Measurements from ENCODE around the gene TMEM147. TPM values are rescaled to one million over a fixed set of nuclear protein-coding genes. Genes with fewer than 3 reads are reported as not detected.

The TMEM147 gene
- total and polyA plus RNA-seq, 2 of the 4 experiments (the other 2 are of a cell fraction): 67.6 to 108 TPM

GRCh38 chr19:35549879-35550523 is 4.6 kb downstream of the TMEM147 start:
- Histone ChIP-seq H4K91ac (ENCODE audit: insufficient read depth, low read depth, low read length) (no peak overlapping the region), H3K23ac (ENCODE audit: low read depth, low read length) (no peak overlapping the region), H3K79me1 (ENCODE audit: low read depth in 1 of 2, low read length in 2 of 2) (peaks cover 18 to 29% of the 10 kb centered on the region in 2 experiments), H2BK15ac (ENCODE audit: low read depth, low read length) (no peak overlapping the region), H3K9ac (ENCODE audit: low read depth, low read length) (no peak overlapping the region), H3K4ac (ENCODE audit: low read depth, low read length) (no peak overlapping the region), H3K36me3 (ENCODE audit: control insufficient read depth, insufficient read depth, low read length) (peaks cover 4% of the 10 kb centered on the region; the same call in 1 of the 2 replicates), H3K27me3 (ENCODE audit: control insufficient read depth, insufficient read depth, low read length) (peaks cover 6% of the 10 kb centered on the region), H3K4me2 (ENCODE audit: low read depth, low read length) (no peak overlapping the region), H3K9me1 (ENCODE audit: insufficient read depth, low read length) (no peaks in the 10 kb centered on the region), H2BK5ac (ENCODE audit: low read depth, low read length, poor library complexity, severe bottlenecking) (no peak overlapping the region), H3K4me1 (ENCODE audit: control insufficient read depth, insufficient read depth, low read length) (peaks cover 3% of the 10 kb centered on the region; the same call in 1 of the 2 replicates), H2AK5ac (ENCODE audit: low read depth, low read length) (no peak overlapping the region), H4K5ac (ENCODE audit: low read depth, low read length) (no peak overlapping the region), H3K9me3 (ENCODE audit: control insufficient read depth, insufficient read depth, low read length) (no peaks in the 10 kb centered on the region), H4K20me1 (ENCODE audit: insufficient read depth, low read length) (0 out of 2 replicates have a peak, but pooled peaks cover 7% of the 10 kb centered on the region), H2AK9ac (replicated peaks; ENCODE audit: low read depth, low read length, poor library complexity) (no peak overlapping the region), H3K4me3 (ENCODE audit: insufficient read depth, low read depth, low read length) (no peak overlapping the region), H2BK20ac (ENCODE audit: low read depth, low read length) (no peak overlapping the region), H3K27ac (ENCODE audit: insufficient read depth, low read length) (no peak overlapping the region), H3K56ac (ENCODE audit: extremely low read depth, insufficient read depth, low read length) (no peak overlapping the region), H3K18ac (ENCODE audit: low read depth, low read length) (no peak overlapping the region), H4K8ac (ENCODE audit: low read depth in 2 of 2, low read length in 2 of 2) (no peak overlapping the region), H2BK120ac (ENCODE audit: low read depth, low read length) (no peak overlapping the region), H3K14ac (replicated peaks; ENCODE audit: low read depth, low read length) (no peak overlapping the region), H2AFZ (replicated peaks; ENCODE audit: low read length, poor library complexity) (no peak overlapping the region)
- POLR2A ChIA-PET (ENCODE audit: unreplicated experiment): no interaction called here
- DNase-seq: no peak
- ATAC-seq (ENCODE audit: low read depth): no peak
- intact Hi-C loops (cut with micrococcal nuclease): loop anchor here (1.0 to 5.0 kb wide), 3 partner anchors 77 to 167 kb away; partner anchors contain the start of genes RBM42 and ZBTB32
- in situ Hi-C loops (cut with MboI; ENCODE audit: low sequenced_read_pairs): loop anchor here (5.0 kb wide), 1 partner anchor 167 kb away; the partner anchor contains the start of gene KMT2B
- TF ChIP-seq MAFK (IDR thresholded peaks at IDR 0.05; ENCODE audit: low read depth, low read length) (no peak), NFE2L2 (IDR thresholded peaks at IDR 0.05; ENCODE audit: low read depth, low read length) (no peak), MAZ (IDR thresholded peaks at IDR 0.05; ENCODE audit: borderline replicate concordance, low read depth, low read length) (no peak), BHLHE40 (IDR thresholded peaks at IDR 0.05; ENCODE audit: low read depth, low read length) (no peak), USF2 (IDR thresholded peaks at IDR 0.05; ENCODE audit: low read depth, low read length) (no peak), POLR2A (IDR thresholded peaks at IDR 0.05; ENCODE audit: low read depth, low read length) (no peak), RAD21 (IDR thresholded peaks at IDR 0.05; ENCODE audit: low read length) (no peak), CHD1 (IDR thresholded peaks at IDR 0.05; ENCODE audit: low read depth, low read length) (no peak), CEBPB (IDR thresholded peaks at IDR 0.05; ENCODE audit: low read depth, low read length) (no peak), FOS (IDR thresholded peaks at IDR 0.05; ENCODE audit: low read depth, low read length) (no peak), SMC3 (IDR thresholded peaks at IDR 0.05; ENCODE audit: low read depth, low read length) (no peak), RCOR1 (IDR thresholded peaks at IDR 0.05; ENCODE audit: insufficient replicate concordance, low read length) (no peak), MXI1 (IDR thresholded peaks at IDR 0.05; ENCODE audit: borderline replicate concordance, low read depth, low read length) (no peak), RFX5 (IDR thresholded peaks at IDR 0.05; ENCODE audit: low read depth, low read length) (no peak)
- TF ChIP-seq, protein P1, sequence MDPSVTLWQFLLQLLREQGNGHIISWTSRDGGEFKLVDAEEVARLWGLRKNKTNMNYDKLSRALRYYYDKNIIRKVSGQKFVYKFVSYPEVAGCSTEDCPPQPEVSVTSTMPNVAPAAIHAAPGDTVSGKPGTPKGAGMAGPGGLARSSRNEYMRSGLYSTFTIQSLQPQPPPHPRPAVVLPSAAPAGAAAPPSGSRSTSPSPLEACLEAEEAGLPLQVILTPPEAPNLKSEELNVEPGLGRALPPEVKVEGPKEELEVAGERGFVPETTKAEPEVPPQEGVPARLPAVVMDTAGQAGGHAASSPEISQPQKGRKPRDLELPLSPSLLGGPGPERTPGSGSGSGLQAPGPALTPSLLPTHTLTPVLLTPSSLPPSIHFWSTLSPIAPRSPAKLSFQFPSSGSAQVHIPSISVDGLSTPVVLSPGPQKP (IDR thresholded peaks at IDR 0.05; ENCODE audit: borderline replicate concordance, low read depth, low read length): no peak
- TF ChIP-seq, protein P2, sequence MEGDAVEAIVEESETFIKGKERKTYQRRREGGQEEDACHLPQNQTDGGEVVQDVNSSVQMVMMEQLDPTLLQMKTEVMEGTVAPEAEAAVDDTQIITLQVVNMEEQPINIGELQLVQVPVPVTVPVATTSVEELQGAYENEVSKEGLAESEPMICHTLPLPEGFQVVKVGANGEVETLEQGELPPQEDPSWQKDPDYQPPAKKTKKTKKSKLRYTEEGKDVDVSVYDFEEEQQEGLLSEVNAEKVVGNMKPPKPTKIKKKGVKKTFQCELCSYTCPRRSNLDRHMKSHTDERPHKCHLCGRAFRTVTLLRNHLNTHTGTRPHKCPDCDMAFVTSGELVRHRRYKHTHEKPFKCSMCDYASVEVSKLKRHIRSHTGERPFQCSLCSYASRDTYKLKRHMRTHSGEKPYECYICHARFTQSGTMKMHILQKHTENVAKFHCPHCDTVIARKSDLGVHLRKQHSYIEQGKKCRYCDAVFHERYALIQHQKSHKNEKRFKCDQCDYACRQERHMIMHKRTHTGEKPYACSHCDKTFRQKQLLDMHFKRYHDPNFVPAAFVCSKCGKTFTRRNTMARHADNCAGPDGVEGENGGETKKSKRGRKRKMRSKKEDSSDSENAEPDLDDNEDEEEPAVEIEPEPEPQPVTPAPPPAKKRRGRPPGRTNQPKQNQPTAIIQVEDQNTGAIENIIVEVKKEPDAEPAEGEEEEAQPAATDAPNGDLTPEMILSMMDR (conservative IDR thresholded peaks at IDR 0.05; ENCODE audit: low read depth, low read length): no peak
- CTCF ChIA-PET: no interaction called here
- BruUV-seq (replicated peaks): no TSS peak
- dilution Hi-C loops (cut with HindIII; ENCODE audit: low sequenced_read_pairs, unreplicated experiment): no loop called here
- WGBS, 2 experiments (ENCODE audit: extremely low coverage in 2 of 2, insufficient read length in 1 of 2): 80% methylated on average over 4 of the region's 15 CpGs; no CpG with 5 or more reads in 1 of the 2 experiments
